ENCODE data around the gene GPR37L1.

GRCh38 chr1:202121006-202121405 is 1.7 kb upstream of the GPR37L1 start:
- TF ChIP-seq, protein P1, sequence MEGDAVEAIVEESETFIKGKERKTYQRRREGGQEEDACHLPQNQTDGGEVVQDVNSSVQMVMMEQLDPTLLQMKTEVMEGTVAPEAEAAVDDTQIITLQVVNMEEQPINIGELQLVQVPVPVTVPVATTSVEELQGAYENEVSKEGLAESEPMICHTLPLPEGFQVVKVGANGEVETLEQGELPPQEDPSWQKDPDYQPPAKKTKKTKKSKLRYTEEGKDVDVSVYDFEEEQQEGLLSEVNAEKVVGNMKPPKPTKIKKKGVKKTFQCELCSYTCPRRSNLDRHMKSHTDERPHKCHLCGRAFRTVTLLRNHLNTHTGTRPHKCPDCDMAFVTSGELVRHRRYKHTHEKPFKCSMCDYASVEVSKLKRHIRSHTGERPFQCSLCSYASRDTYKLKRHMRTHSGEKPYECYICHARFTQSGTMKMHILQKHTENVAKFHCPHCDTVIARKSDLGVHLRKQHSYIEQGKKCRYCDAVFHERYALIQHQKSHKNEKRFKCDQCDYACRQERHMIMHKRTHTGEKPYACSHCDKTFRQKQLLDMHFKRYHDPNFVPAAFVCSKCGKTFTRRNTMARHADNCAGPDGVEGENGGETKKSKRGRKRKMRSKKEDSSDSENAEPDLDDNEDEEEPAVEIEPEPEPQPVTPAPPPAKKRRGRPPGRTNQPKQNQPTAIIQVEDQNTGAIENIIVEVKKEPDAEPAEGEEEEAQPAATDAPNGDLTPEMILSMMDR (conservative IDR thresholded peaks at IDR 0.05; ENCODE audit: low read depth, low read length) = no peak
- TF ChIP-seq POLR2A (IDR thresholded peaks at IDR 0.05; ENCODE audit: low read depth, low read length) (no peak), CEBPB (IDR thresholded peaks at IDR 0.05; ENCODE audit: low read depth, low read length) (no peak), FOS (IDR thresholded peaks at IDR 0.05; ENCODE audit: low read depth, low read length) (no peak), MAZ (IDR thresholded peaks at IDR 0.05; ENCODE audit: borderline replicate concordance, low read depth, low read length) (no peak), BHLHE40 (IDR thresholded peaks at IDR 0.05; ENCODE audit: low read depth, low read length) (no peak), MXI1 (IDR thresholded peaks at IDR 0.05; ENCODE audit: borderline replicate concordance, low read depth, low read length) (no peak), SMC3 (IDR thresholded peaks at IDR 0.05; ENCODE audit: low read depth, low read length) (no peak), MAFK (IDR thresholded peaks at IDR 0.05; ENCODE audit: low read depth, low read length) (no peak), CHD1 (IDR thresholded peaks at IDR 0.05; ENCODE audit: low read depth, low read length) (no peak), RFX5 (IDR thresholded peaks at IDR 0.05; ENCODE audit: low read depth, low read length) (no peak), RAD21 (IDR thresholded peaks at IDR 0.05; ENCODE audit: low read length) (no peak)
- TF ChIP-seq, protein P2, sequence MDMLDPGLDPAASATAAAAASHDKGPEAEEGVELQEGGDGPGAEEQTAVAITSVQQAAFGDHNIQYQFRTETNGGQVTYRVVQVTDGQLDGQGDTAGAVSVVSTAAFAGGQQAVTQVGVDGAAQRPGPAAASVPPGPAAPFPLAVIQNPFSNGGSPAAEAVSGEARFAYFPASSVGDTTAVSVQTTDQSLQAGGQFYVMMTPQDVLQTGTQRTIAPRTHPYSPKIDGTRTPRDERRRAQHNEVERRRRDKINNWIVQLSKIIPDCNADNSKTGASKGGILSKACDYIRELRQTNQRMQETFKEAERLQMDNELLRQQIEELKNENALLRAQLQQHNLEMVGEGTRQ (IDR thresholded peaks at IDR 0.05; ENCODE audit: low read depth, low read length) = no peak
- TF ChIP-seq, protein P3, sequence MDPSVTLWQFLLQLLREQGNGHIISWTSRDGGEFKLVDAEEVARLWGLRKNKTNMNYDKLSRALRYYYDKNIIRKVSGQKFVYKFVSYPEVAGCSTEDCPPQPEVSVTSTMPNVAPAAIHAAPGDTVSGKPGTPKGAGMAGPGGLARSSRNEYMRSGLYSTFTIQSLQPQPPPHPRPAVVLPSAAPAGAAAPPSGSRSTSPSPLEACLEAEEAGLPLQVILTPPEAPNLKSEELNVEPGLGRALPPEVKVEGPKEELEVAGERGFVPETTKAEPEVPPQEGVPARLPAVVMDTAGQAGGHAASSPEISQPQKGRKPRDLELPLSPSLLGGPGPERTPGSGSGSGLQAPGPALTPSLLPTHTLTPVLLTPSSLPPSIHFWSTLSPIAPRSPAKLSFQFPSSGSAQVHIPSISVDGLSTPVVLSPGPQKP (IDR thresholded peaks at IDR 0.05; ENCODE audit: borderline replicate concordance, low read depth, low read length) = no peak

Data from IMR-90 (cell line).